ENCODE measurements around the gene HSF5. TPM values are rescaled to one million over a fixed set of nuclear protein-coding genes. Genes with fewer than 3 reads are reported as not detected.
"Not testable (repeated sequence)": the region's sequence is repeated elsewhere in the genome, so short reads cannot be mapped to it uniquely, and the experiment has no call there.

HSF5 gene
- total RNA-seq, 1 donor from 2014 or later = 0.10 TPM

GRCh38 chr17:58503866-58504265 is 15.7 kb upstream of the HSF5 start:
- Mint-ChIP-seq H3K4me3 (no peak overlapping the region), H3K4me1 (ENCODE audit: unreplicated experiment) (no peaks in the 10 kb centered on the region), H3K27me3 (no peaks in the 10 kb centered on the region), H3K36me3 (peaks cover 25% of the 10 kb centered on the region), H3K27ac (no peak overlapping the region), H3K9me3 (no peaks in the 10 kb centered on the region)
- TF ChIP-seq CTCF (conservative IDR thresholded peaks at IDR 0.05) = no peak
- no peak for DNase-seq (ENCODE audit: extremely low spot score, unreplicated experiment)

- peaks cover 32% of the 10 kb centered on the region for H3K36me3 Mint-ChIP-seq
Measured at GRCh38 chr17:58503134-58503533, 14.9 kb upstream of the HSF5 start.

GRCh38 chr17:58501451-58501850 is 13.2 kb upstream of the HSF5 start:
- Mint-ChIP-seq H3K4me1 (ENCODE audit: unreplicated experiment) (no peaks in the 10 kb centered on the region), H3K27me3 (no peaks in the 10 kb centered on the region), H3K4me3 (no peak overlapping the region), H3K9me3 (no peaks in the 10 kb centered on the region), H3K36me3 (peaks cover 36% of the 10 kb centered on the region), H3K27ac (no peak overlapping the region)
- TF ChIP-seq CTCF (conservative IDR thresholded peaks at IDR 0.05) = no peak
- DNase-seq (ENCODE audit: extremely low spot score, unreplicated experiment) = no peak

More at GRCh38 chr17:58503134-58503533, 14.9 kb upstream of the HSF5 start:
- not testable (repeated sequence) for DNase-seq (ENCODE audit: extremely low spot score, unreplicated experiment); H3K4me1 Mint-ChIP-seq (ENCODE audit: unreplicated experiment); H3K27me3 Mint-ChIP-seq; H3K9me3 Mint-ChIP-seq; H3K27ac Mint-ChIP-seq; H3K4me3 Mint-ChIP-seq

GRCh38 chr17:58498177-58498828 is 10.1 kb upstream of the HSF5 start:
- TF ChIP-seq CTCF (conservative IDR thresholded peaks at IDR 0.05) = no peak
- Mint-ChIP-seq H3K36me3 (peaks cover 39% of the 10 kb centered on the region), H3K4me1 (ENCODE audit: unreplicated experiment) (no peaks in the 10 kb centered on the region)

GRCh38 chr17:58493506-58493905 is 5.3 kb upstream of the HSF5 start:
- Mint-ChIP-seq H3K36me3 (peaks cover 62% of the 10 kb centered on the region), H3K4me1 (ENCODE audit: unreplicated experiment) (no peaks in the 10 kb centered on the region), H3K9me3 (no peaks in the 10 kb centered on the region), H3K27ac (peak overlapping the region; percentile 88), H3K4me3 (no peak overlapping the region), H3K27me3 (no peaks in the 10 kb centered on the region)
- no peak for DNase-seq (ENCODE audit: extremely low spot score, unreplicated experiment)
- TF ChIP-seq CTCF (conservative IDR thresholded peaks at IDR 0.05) = no peak

More at GRCh38 chr17:58498177-58498828, 10.1 kb upstream of the HSF5 start:
- no peak overlapping the region for H3K4me3 Mint-ChIP-seq
- DNase-seq (ENCODE audit: extremely low spot score, unreplicated experiment) = no peak
- H3K27ac Mint-ChIP-seq = no peak overlapping the region
- no peaks in the 10 kb centered on the region for H3K9me3 Mint-ChIP-seq
- no peaks in the 10 kb centered on the region for H3K27me3 Mint-ChIP-seq

GRCh38 chr17:58492238-58493121 is 4.3 kb upstream of the HSF5 start:
- Mint-ChIP-seq H3K9me3 (no peaks in the 10 kb centered on the region), H3K27ac (peak overlapping the region; percentile 88), H3K27me3 (no peaks in the 10 kb centered on the region), H3K36me3 (peaks cover 55% of the 10 kb centered on the region), H3K4me3 (no peak overlapping the region), H3K4me1 (ENCODE audit: unreplicated experiment) (no peaks in the 10 kb centered on the region)
- TF ChIP-seq CTCF (conservative IDR thresholded peaks at IDR 0.05) = no peak
- no peak for DNase-seq (ENCODE audit: extremely low spot score, unreplicated experiment)

All from type B pancreatic cell (in vitro differentiated cells).